Measurements from ENCODE around the gene PADI1. TPM values are rescaled to one million over a fixed set of nuclear protein-coding genes. Genes with fewer than 3 reads are reported as not detected.

The PADI1 gene
- total RNA-seq, 1 experiment from 2014 or later: 0.24 TPM

DNA sequence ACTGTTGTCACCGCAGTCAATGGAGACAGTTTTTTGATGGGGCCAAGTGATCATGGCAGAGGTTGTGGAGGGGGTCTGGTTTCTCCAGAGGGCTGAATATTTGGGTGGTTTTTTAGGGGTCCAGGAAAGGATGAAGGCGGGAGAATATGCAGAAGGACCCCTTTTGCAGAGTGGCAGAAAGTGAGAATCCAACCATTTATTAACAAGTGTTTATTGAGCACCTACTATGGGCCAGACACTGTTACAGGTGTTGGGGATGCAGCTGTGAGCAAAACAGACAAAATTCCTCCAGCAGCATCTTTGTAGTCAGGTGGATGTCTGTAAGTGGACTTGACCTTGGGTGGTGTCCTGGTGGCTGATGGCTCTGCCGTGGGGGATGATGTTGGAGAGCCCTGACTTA, 15.4 kb downstream of the PADI1 start:
- H3K4me3 Mint-ChIP-seq: no peak overlapping the region
- Histone ChIP-seq H3K79me2 (ENCODE audit: insufficient read depth, low read length) (no peaks in the 10 kb centered on the region), H3K9me3 (ENCODE audit: control insufficient read depth, low read depth, low read length) (no peaks in the 10 kb centered on the region), H2BK15ac (ENCODE audit: low read depth, low read length) (no peak overlapping the region), H3K18ac (ENCODE audit: insufficient read length, low read depth, low read length) (no peak overlapping the region), H2BK120ac (ENCODE audit: low read depth, low read length, poor library complexity, severe bottlenecking) (no peak overlapping the region), H3K4me1 (ENCODE audit: insufficient read depth, low read length) (no peaks in the 10 kb centered on the region), H2BK12ac (ENCODE audit: insufficient read length, low read depth, low read length) (no peak overlapping the region), H2BK5ac (ENCODE audit: insufficient read length, low read length) (no peak overlapping the region), H4K91ac (ENCODE audit: insufficient read length, low read depth, low read length) (no peak overlapping the region), H3K79me1 (ENCODE audit: insufficient read depth, low read depth, low read length, poor library complexity, severe bottlenecking) (no peaks in the 10 kb centered on the region), H3K23ac (ENCODE audit: insufficient read length, low read depth, low read length) (no peak overlapping the region), H4K8ac (replicated peaks; ENCODE audit: insufficient read length, low read depth, low read length) (no peak overlapping the region), H4K20me1 (ENCODE audit: control insufficient read depth, insufficient read depth, insufficient read length) (no peaks in the 10 kb centered on the region), H2AK5ac (ENCODE audit: insufficient read length, low read length) (no peak overlapping the region), H3K27ac (ENCODE audit: insufficient read length, low read depth, low read length) (no peak overlapping the region), H3T11ph (ENCODE audit: low read length) (no peak overlapping the region), H2AFZ (ENCODE audit: low read length) (no peak overlapping the region), H3K4me2 (ENCODE audit: insufficient read depth, insufficient read length, low read length) (no peak overlapping the region), H2BK20ac (ENCODE audit: low read depth, low read length, poor library complexity, severe bottlenecking) (no peak overlapping the region), H4K5ac (ENCODE audit: insufficient read length, low read depth, low read length) (no peak overlapping the region), H3K27me3 (ENCODE audit: insufficient read depth, low read length) (no peaks in the 10 kb centered on the region), H3K56ac (ENCODE audit: insufficient read length, low read depth, low read length) (no peak overlapping the region), H3K23me2 (ENCODE audit: insufficient read length, low read depth, low read length, poor library complexity, severe bottlenecking) (no peaks in the 10 kb centered on the region), H3K9ac (ENCODE audit: extremely low read depth, insufficient read length, low read length) (no peak overlapping the region), H3K14ac (ENCODE audit: insufficient read depth, low read length) (no peak overlapping the region), H3K4ac (ENCODE audit: low read depth, low read length) (no peak overlapping the region)
- no CpG with 5 or more reads among the region's 3 CpGs for WGBS (ENCODE audit: extremely low coverage, insufficient read length, low lambda C conversion rate)
- H3K27ac Mint-ChIP-seq: no peak overlapping the region
- peaks cover 9 to 11% of the 10 kb centered on the region in 2 experiments for H3K4me1 Mint-ChIP-seq
- no peaks in the 10 kb centered on the region for H3K36me3 Mint-ChIP-seq (ENCODE audit: insufficient read depth in 1 of 3, low read depth in 3 of 3)
- H3K9me3 Mint-ChIP-seq: no peaks in the 10 kb centered on the region
- H3K27me3 Mint-ChIP-seq (ENCODE audit: low read depth): peaks cover 10% of the 10 kb centered on the region
- TF ChIP-seq, protein P1, sequence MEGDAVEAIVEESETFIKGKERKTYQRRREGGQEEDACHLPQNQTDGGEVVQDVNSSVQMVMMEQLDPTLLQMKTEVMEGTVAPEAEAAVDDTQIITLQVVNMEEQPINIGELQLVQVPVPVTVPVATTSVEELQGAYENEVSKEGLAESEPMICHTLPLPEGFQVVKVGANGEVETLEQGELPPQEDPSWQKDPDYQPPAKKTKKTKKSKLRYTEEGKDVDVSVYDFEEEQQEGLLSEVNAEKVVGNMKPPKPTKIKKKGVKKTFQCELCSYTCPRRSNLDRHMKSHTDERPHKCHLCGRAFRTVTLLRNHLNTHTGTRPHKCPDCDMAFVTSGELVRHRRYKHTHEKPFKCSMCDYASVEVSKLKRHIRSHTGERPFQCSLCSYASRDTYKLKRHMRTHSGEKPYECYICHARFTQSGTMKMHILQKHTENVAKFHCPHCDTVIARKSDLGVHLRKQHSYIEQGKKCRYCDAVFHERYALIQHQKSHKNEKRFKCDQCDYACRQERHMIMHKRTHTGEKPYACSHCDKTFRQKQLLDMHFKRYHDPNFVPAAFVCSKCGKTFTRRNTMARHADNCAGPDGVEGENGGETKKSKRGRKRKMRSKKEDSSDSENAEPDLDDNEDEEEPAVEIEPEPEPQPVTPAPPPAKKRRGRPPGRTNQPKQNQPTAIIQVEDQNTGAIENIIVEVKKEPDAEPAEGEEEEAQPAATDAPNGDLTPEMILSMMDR (conservative IDR thresholded peaks at IDR 0.05): no peak
- no peak for DNase-seq

Measured in H9 (cell line).